ENCODE results near the gene GPR68. TPM values are rescaled to one million over a fixed set of nuclear protein-coding genes. Genes with fewer than 3 reads are reported as not detected.

GPR68 gene
- total RNA-seq, 4 donors from 2014 or later = 0.21 to 4.1 (median 0.52) TPM

DNA sequence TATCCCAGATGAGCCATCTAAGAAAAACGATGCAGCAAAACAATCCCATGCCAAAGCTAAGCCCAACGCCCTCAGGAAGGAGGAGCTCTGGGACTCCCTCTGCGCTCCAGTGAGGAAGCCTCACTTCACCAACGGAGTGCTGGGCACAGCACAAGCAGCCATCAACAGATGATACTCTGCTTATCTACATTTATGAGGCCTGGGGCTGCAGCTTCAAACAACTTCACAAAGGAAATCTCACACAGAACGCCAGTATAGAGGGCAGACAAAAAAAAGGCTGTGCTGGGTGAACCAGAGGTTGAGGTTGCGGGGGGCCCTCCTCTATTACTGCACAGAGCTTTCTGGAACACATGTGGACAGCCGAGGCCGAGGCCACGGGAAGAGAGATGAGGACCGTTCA is 34.9 kb upstream of the GPR68 start:
- no peak for DNase-seq (ENCODE audit: low spot score in 2 of 2)
- Histone ChIP-seq H3K27me3 (no peaks in the 10 kb centered on the region), H3K27ac (no peak overlapping the region), H3K9me3 (peaks cover 0 to 5% (median 0%) of the 10 kb centered on the region in 4 donors), H3K36me3 (peaks cover 0 to 5% (median 0%) of the 10 kb centered on the region in 3 donors), H3K4me3 (no peak overlapping the region), H3K4me1 (no peaks in the 10 kb centered on the region)
- 64 to 69% methylated on average over 10 of the region's 10 CpGs for WGBS, 2 donors
- TF ChIP-seq POLR2A (IDR thresholded peaks at IDR 0.05) (no peak), EP300 (IDR thresholded peaks at IDR 0.05) (no peak)
- TF ChIP-seq, protein P1, sequence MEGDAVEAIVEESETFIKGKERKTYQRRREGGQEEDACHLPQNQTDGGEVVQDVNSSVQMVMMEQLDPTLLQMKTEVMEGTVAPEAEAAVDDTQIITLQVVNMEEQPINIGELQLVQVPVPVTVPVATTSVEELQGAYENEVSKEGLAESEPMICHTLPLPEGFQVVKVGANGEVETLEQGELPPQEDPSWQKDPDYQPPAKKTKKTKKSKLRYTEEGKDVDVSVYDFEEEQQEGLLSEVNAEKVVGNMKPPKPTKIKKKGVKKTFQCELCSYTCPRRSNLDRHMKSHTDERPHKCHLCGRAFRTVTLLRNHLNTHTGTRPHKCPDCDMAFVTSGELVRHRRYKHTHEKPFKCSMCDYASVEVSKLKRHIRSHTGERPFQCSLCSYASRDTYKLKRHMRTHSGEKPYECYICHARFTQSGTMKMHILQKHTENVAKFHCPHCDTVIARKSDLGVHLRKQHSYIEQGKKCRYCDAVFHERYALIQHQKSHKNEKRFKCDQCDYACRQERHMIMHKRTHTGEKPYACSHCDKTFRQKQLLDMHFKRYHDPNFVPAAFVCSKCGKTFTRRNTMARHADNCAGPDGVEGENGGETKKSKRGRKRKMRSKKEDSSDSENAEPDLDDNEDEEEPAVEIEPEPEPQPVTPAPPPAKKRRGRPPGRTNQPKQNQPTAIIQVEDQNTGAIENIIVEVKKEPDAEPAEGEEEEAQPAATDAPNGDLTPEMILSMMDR (IDR thresholded peaks at IDR 0.05) = no peak

DNA sequence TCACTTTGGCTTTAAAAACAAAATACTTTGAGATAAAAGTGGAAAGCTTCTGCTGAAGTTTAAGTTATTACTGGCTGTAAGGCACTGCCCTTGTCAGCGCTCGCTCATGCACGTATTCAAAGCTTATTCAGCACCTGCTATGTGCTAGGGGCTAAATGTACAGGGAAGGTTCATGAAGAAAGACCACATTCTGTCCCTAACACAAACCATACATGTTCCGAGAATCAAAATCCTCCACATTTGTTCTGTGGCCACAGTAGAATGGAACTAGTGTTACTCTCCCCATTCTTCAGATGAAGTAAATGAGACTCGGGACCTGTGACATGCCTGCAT is 33.8 kb upstream of the GPR68 start:
- TF ChIP-seq EP300 (IDR thresholded peaks at IDR 0.05) = no peak
- TF ChIP-seq POLR2A (IDR thresholded peaks at IDR 0.05) = no peak
- TF ChIP-seq, protein P1 (IDR thresholded peaks at IDR 0.05) = no peak
- Histone ChIP-seq H3K27me3 (no peaks in the 10 kb centered on the region), H3K4me1 (no peaks in the 10 kb centered on the region), H3K36me3 (peaks cover 0 to 5% (median 0%) of the 10 kb centered on the region in 3 donors), H3K27ac (no peak overlapping the region), H3K9me3 (peaks cover 0 to 5% (median 0%) of the 10 kb centered on the region in 4 donors), H3K4me3 (no peak overlapping the region)
- no peak for DNase-seq (ENCODE audit: low spot score in 2 of 2)
- 81 to 87% methylated on average over 5 of the region's 5 CpGs for WGBS, 2 donors

DNA sequence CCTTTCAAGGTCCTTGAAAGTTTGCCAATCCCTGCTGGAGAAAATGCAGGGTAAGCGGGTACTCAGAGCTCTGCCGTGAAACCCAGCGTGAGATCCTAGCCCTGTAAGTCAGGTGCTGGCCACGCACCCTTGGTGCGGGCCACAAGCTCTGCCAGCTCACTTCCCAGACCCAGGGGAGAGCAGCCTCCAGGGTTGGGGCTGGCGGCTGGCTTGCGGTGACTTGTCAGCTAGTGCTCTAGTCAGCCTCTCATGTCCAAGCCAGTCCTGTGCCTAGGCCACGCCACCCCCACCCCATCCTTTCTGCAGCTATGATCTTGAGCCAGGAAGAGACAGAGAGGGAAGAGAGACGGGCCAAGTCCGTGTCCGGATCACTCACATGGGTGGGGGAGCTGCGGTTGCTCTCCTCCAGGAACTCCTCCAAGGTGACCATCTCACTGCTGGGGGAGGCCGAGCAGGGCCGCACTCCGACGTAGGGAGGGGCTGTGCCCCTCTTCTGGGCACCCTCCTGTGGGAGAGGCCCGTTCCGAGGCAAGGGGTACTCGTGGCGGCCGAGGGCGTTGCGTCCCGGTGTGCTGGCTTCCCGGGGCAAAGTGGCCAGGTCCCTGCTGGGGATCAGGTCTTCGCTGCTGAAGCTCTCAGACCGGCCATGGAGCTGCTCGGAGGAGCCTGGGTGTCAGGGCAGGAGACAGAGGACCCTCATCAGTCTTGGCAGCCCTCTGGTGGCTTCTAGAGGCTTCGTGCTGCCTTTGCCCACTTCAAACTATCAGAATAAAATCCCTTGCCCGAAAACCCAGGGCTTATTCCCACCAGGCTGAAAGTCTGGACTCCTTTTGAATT is 33.3 kb upstream of the GPR68 start:
- H3K4me3 ChIP-seq = no peak overlapping the region
- peaks cover 0 to 5% (median 0%) of the 10 kb centered on the region in 3 donors for H3K36me3 ChIP-seq
- TF ChIP-seq EP300 (IDR thresholded peaks at IDR 0.05) (no peak), POLR2A (IDR thresholded peaks at IDR 0.05) (no peak)
- TF ChIP-seq, protein P1 (IDR thresholded peaks at IDR 0.05) = no peak
- no peak overlapping the region for H3K27ac ChIP-seq
- H3K27me3 ChIP-seq = no peaks in the 10 kb centered on the region
- WGBS, 2 donors = 85 to 88% methylated on average over 15 to 17 of the region's 30 CpGs
- H3K9me3 ChIP-seq = peaks cover 0 to 5% (median 0%) of the 10 kb centered on the region in 4 donors
- H3K4me1 ChIP-seq = no peaks in the 10 kb centered on the region
- DNase-seq (ENCODE audit: low spot score in 2 of 2) = no peak

DNA sequence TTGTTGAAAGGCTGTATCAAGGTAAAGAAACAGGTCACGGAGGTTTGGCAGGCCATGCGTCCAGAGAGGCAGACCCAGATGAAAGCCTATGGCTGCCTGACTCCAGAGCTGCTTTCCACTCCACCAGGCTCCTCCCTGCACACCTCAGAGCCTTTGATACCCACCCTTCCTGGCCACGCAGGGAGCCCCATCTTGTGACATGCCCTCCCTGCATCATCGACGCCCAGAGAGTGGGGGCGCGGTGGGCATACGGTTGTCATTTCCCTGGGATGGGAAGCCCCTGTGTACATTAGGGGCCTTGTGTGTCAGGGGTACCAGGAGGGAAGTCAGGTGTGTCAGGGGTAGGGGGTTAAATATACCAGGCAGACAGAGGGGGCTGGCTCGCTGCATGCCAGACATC is 30.3 kb upstream of the GPR68 start:
- Histone ChIP-seq H3K27ac (no peak overlapping the region), H3K27me3 (no peaks in the 10 kb centered on the region), H3K4me1 (peaks cover 0 to 3% (median 0%) of the 10 kb centered on the region in 4 donors), H3K4me3 (no peak overlapping the region), H3K9me3 (no peaks in the 10 kb centered on the region), H3K36me3 (no peaks in the 10 kb centered on the region)
- TF ChIP-seq EP300 (IDR thresholded peaks at IDR 0.05) (no peak), POLR2A (IDR thresholded peaks at IDR 0.05) (no peak)
- TF ChIP-seq, protein P1 (IDR thresholded peaks at IDR 0.05) = no peak
- no peak for DNase-seq (ENCODE audit: low spot score in 2 of 2)
- 88% methylated on average over 9 of the region's 9 CpGs for WGBS, 2 donors

DNA sequence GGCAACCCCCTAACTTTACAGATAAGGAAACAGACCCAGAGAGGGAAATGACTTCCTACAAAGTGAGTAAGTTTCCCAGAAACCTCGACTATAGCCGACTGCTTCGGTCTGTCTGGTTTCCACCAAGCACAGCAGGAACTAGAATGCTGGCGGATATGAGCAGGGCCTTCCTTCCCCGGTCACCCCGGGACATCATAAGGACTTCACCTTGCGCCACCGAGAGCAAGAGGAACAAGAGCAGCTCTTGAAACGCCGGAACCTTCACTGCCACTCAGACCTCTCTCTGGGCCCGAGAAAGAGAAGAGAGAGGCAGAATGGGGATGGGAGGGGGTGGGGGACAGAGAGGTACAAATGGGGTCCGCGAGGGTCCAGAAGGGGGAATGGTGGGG is 29.4 kb upstream of the GPR68 start:
- H3K27me3 ChIP-seq = no peaks in the 10 kb centered on the region
- H3K27ac ChIP-seq = no peak overlapping the region
- no peak overlapping the region for H3K4me3 ChIP-seq
- H3K4me1 ChIP-seq = peaks cover 0 to 9% (median 0%) of the 10 kb centered on the region in 4 donors
- no peak for DNase-seq (ENCODE audit: low spot score in 2 of 2)
- H3K36me3 ChIP-seq = no peaks in the 10 kb centered on the region
- no peak for TF ChIP-seq EP300 (IDR thresholded peaks at IDR 0.05)
- TF ChIP-seq, protein P1 (IDR thresholded peaks at IDR 0.05) = no peak
- TF ChIP-seq POLR2A (IDR thresholded peaks at IDR 0.05) = no peak
- 90 to 92% methylated on average over 13 of the region's 13 CpGs for WGBS, 2 donors
- H3K9me3 ChIP-seq = no peaks in the 10 kb centered on the region
